Caco-2 (cell line): Measurements from ENCODE around the gene SCFD2. TPM values are rescaled to one million over a fixed set of nuclear protein-coding genes. Genes with fewer than 3 reads are reported as not detected.

Experiments used
- BruUV-seq: library from RNA; stranded (reverse); fragments of 400-500 nt; replicated peaks from 2 replicates; lab custom pipeline; 2021; lab: Mats Ljungman, UMichigan
- CTCF ChIA-PET: fragments of 300-600 bp; sonication (Branson Sonifier 250); formaldehyde crosslinking; loops from one replicate; lab custom pipeline; 2022; ENCODE audit warnings: antibody characterized with exemption; lab: Charles Lee
- POLR2A ChIA-PET: fragments of 300-600 bp; sonication (Branson Sonifier 250); formaldehyde crosslinking; loops from one replicate; lab custom pipeline; 2022; ENCODE audit warnings: antibody characterized with exemption; lab: Charles Lee
- DNase-seq, 2 experiments: peaks; one replicate each; pipeline versions ENCODE4 v3.0.0 to v3.0.0-alpha.2; 2020 to 2022
- H3K27me3 ChIP-seq: replicated peaks from 2 replicates; pipeline ENCODE4 v1.6.0; 2011; ENCODE audit warnings: low read length; ENCODE audit not compliant: control insufficient read depth, insufficient read depth
- H3K36me3 ChIP-seq: 2 replicates; pipeline ENCODE4 v1.5.1; 2011; ENCODE audit warnings: low read length; ENCODE audit not compliant: control insufficient read depth, insufficient read depth
- H3K4me1 ChIP-seq: fragments of 250-450 bp; sonication (Bioruptor Pico); 2 replicates; pipeline ENCODE4 v1.5.1; 2020; ENCODE audit warnings: mild to moderate bottlenecking
- H3K4me3 ChIP-seq: 2 replicates; pipeline ENCODE4 v1.5.1; 2011; ENCODE audit warnings: low read depth, mild to moderate bottlenecking, control low read depth, low read length
- H3K9me3 ChIP-seq: fragments of 250-450 bp; sonication (Bioruptor Pico); 2 replicates; pipeline ENCODE4 v1.5.1; 2020; ENCODE audit warnings: mild to moderate bottlenecking, moderate library complexity
- H3K27ac Mint-ChIP-seq: one replicate; pipeline ENCODE4 v1.8.0; 2022; ENCODE audit warnings: mixed read lengths; ENCODE audit not compliant: unreplicated experiment
- H3K27me3 Mint-ChIP-seq: one replicate; pipeline ENCODE4 v1.8.0; 2022; ENCODE audit warnings: mixed read lengths; ENCODE audit not compliant: insufficient read depth, unreplicated experiment
- H3K36me3 Mint-ChIP-seq: one replicate; pipeline ENCODE4 v1.8.0; 2022; ENCODE audit warnings: mild to moderate bottlenecking, mixed read lengths; ENCODE audit not compliant: insufficient read depth, unreplicated experiment
- H3K4me1 Mint-ChIP-seq: one replicate; pipeline ENCODE4 v1.8.0; 2022; ENCODE audit warnings: low read depth, mixed read lengths; ENCODE audit not compliant: unreplicated experiment
- H3K4me3 Mint-ChIP-seq: one replicate; pipeline ENCODE4 v1.8.0; 2022; ENCODE audit warnings: mild to moderate bottlenecking, moderate library complexity, mixed read lengths; ENCODE audit not compliant: unreplicated experiment
- H3K9me3 Mint-ChIP-seq: one replicate; pipeline ENCODE4 v1.8.0; 2022; ENCODE audit warnings: mixed read lengths; ENCODE audit not compliant: unreplicated experiment
- intact Hi-C: fragments of 100-400 bp; cut with micrococcal nuclease; formaldehyde crosslinking; loops from one replicate; pipeline ENCODE4 v1.10.0; 2022; ENCODE audit not compliant: unreplicated experiment
- total RNA-seq: library from RNA; stranded (reverse); gene quantifications from 2 replicates; pipeline ENCODE4 v1.2.3, GENCODE V29; 2022
- TF ChIP-seq, protein P1 (sequence below), 2 experiments: fragments of 200-600 bp in 1 of 2; IDR thresholded peaks; 1 replicate in 1 of 2; 2 replicates in 1 of 2; pipeline versions ENCODE4 v1.5.1 to v1.8.0; 2011 to 2022; ENCODE audit warnings: antibody characterized with exemption in 1 of 2, control low read depth in 1 of 2, inconsistent platforms in 1 of 2, low read depth in 1 of 2, low read length in 1 of 2, mild to moderate bottlenecking in 1 of 2, moderate library complexity in 1 of 2; ENCODE audit not compliant: insufficient read depth in 1 of 2, severe bottlenecking in 1 of 2, unreplicated experiment in 1 of 2

The SCFD2 gene
- total RNA-seq, 1 experiment from 2014 or later = 12.2 TPM

DNA sequence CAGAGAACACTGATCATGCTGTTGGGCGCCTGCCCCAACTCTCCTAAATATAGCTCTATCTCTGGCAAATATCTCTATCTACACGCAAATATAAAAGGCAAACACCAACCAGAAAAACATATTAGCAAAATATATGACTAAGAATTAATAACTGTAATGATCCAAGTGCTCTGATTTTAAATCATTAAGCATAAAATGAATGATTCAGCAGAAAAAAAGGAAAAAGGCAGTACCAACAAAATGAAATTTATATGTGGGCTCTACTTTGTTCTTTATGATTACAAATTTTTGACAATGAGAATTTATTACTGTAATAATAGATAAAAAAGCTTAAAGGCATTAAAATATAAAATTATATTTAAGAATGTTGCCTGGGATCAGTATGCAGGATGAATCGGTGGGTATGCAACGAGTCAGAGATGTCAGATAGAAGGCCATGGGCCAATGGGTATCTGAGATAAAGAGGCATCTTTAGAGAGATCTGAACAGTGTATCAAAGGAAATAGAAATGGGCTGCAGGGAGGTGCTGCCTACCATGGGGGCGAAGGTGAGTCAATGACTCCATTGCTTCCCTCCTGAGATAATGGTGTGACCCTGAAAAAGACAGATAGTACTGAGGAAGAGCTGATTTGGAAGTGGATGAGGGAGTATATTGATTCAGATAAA, 234.8 kb downstream of the SCFD2 start:
- H3K9me3 Mint-ChIP-seq = peaks cover 8% of the 10 kb centered on the region
- CTCF ChIA-PET = no interaction called here
- no peak overlapping the region for H3K27ac Mint-ChIP-seq

DNA sequence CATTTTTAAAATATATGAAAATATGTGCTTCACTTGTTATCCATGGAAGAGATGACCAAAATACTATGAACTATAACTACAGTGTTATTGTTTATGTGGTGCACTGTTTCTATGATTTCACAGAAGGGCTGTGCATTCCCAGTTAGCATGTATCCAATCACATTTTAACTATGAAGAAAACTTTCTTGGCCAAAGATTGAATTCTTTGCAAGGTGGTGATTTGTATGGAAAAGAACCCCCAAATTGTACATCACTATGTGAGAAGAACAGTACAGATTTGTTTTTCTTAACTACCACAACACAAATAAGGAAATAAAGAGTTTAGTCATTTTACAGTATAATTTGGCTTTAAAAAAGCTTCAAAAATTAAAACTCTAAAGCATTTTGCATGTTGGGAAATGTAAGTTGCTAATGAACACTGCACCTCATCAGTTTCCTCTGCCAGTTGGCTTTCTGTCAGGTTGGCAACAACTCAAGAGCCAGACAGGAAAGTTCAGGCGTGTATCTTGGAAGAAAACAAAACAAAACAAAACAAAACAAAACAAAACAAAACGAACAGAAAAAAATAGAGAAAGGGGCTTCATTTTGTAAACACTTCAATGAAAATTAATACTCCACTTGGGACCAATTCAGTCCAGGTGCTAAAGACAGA, 237.0 kb downstream of the SCFD2 start:
- BruUV-seq = no TSS peak
- Mint-ChIP-seq H3K9me3 (peaks cover 13% of the 10 kb centered on the region), H3K4me1 (peaks cover 13% of the 10 kb centered on the region), H3K27me3 (no peaks in the 10 kb centered on the region), H3K27ac (no peak overlapping the region), H3K36me3 (no peaks in the 10 kb centered on the region), H3K4me3 (no peak overlapping the region)
- CTCF ChIA-PET = no interaction called here
- TF ChIP-seq, protein P1, sequence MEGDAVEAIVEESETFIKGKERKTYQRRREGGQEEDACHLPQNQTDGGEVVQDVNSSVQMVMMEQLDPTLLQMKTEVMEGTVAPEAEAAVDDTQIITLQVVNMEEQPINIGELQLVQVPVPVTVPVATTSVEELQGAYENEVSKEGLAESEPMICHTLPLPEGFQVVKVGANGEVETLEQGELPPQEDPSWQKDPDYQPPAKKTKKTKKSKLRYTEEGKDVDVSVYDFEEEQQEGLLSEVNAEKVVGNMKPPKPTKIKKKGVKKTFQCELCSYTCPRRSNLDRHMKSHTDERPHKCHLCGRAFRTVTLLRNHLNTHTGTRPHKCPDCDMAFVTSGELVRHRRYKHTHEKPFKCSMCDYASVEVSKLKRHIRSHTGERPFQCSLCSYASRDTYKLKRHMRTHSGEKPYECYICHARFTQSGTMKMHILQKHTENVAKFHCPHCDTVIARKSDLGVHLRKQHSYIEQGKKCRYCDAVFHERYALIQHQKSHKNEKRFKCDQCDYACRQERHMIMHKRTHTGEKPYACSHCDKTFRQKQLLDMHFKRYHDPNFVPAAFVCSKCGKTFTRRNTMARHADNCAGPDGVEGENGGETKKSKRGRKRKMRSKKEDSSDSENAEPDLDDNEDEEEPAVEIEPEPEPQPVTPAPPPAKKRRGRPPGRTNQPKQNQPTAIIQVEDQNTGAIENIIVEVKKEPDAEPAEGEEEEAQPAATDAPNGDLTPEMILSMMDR (IDR thresholded peaks at IDR 0.05; ENCODE audit: insufficient read depth in 1 of 2, low read depth in 1 of 2, low read length in 1 of 2, severe bottlenecking in 1 of 2, unreplicated experiment in 1 of 2) = no peak
- H3K4me3 ChIP-seq = no peak overlapping the region
- H3K4me1 ChIP-seq = no peaks in the 10 kb centered on the region
- H3K27me3 ChIP-seq = no peaks in the 10 kb centered on the region
- intact Hi-C loops = no loop called here
- H3K36me3 ChIP-seq = no peaks in the 10 kb centered on the region
- no peak for DNase-seq
- H3K9me3 ChIP-seq = no peaks in the 10 kb centered on the region
- POLR2A ChIA-PET = no interaction called here

More for the DNA sequence above, 234.8 kb downstream of the SCFD2 start:
- no peaks in the 10 kb centered on the region for H3K27me3 ChIP-seq
- Mint-ChIP-seq H3K27me3 (no peaks in the 10 kb centered on the region), H3K4me1 (peaks cover 8% of the 10 kb centered on the region), H3K4me3 (no peak overlapping the region), H3K36me3 (no peaks in the 10 kb centered on the region)
- no peaks in the 10 kb centered on the region for H3K9me3 ChIP-seq
- POLR2A ChIA-PET = no interaction called here
- H3K4me3 ChIP-seq = no peak overlapping the region
- H3K4me1 ChIP-seq = no peaks in the 10 kb centered on the region
- BruUV-seq = no TSS peak
- TF ChIP-seq, protein P1 (IDR thresholded peaks at IDR 0.05; ENCODE audit: insufficient read depth in 1 of 2, low read depth in 1 of 2, low read length in 1 of 2, severe bottlenecking in 1 of 2, unreplicated experiment in 1 of 2) = no peak
- intact Hi-C loops = no loop called here
- no peaks in the 10 kb centered on the region for H3K36me3 ChIP-seq
- DNase-seq = no peak

DNA sequence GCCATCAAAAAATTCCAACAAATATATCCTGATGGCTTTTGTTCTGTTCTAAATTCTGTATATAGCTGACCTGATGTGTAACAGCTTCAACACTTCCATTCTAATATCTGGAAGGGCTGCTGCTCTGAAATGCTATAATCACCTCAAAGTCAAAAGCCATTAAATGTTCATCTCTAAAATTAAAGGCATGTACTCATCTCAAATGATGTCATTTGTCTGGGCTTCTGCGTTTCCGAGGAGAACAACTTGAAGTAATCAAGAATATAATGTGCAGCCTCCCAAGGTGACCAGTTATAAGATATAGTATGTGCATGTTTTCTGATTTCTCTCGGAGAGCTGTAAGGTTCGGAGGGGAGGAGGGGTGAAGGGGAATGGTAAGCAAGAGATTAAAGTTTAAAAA, 237.6 kb downstream of the SCFD2 start:
- Histone ChIP-seq H3K4me1 (no peaks in the 10 kb centered on the region; the same call in 1 of the 2 replicates), H3K27me3 (no peaks in the 10 kb centered on the region), H3K4me3 (no peak overlapping the region), H3K9me3 (no peaks in the 10 kb centered on the region), H3K36me3 (no peaks in the 10 kb centered on the region)
- DNase-seq = no peak
- BruUV-seq = no TSS peak
- Mint-ChIP-seq H3K36me3 (no peaks in the 10 kb centered on the region), H3K27me3 (no peaks in the 10 kb centered on the region), H3K27ac (no peak overlapping the region), H3K4me1 (peaks cover 13% of the 10 kb centered on the region), H3K4me3 (no peak overlapping the region), H3K9me3 (peaks cover 13% of the 10 kb centered on the region)
- CTCF ChIA-PET = no interaction called here
- TF ChIP-seq, protein P1 (IDR thresholded peaks at IDR 0.05; ENCODE audit: insufficient read depth in 1 of 2, low read depth in 1 of 2, low read length in 1 of 2, severe bottlenecking in 1 of 2, unreplicated experiment in 1 of 2) = no peak
- POLR2A ChIA-PET = no interaction called here
- intact Hi-C loops = no loop called here
